HCT116 (cell line): Measurements from ENCODE around the gene USP48. TPM values are rescaled to one million over a fixed set of nuclear protein-coding genes. Genes with fewer than 3 reads are reported as not detected.

Experiments
- ATAC-seq: fragments of 200-7000 bp; cut with Tn5 transposase; 2 replicates; pipeline ENCODE4 v1.9.1; 2020; ENCODE audit warnings: mild to moderate bottlenecking, moderate library complexity
- BruUV-seq: library from RNA; stranded (reverse); fragments of 400-500 nt; replicated peaks from 2 replicates; lab custom pipeline; 2021; lab: Mats Ljungman, UMichigan
- CTCF ChIA-PET: fragments of 300-600 bp; sonication (Branson Sonifier 250); formaldehyde crosslinking; loops from one replicate; lab custom pipeline; 2021; ENCODE audit warnings: antibody characterized with exemption; lab: Charles Lee
- POLR2A ChIA-PET: fragments of 300-600, 350-600 bp; sonication (Branson Sonifier 250); formaldehyde crosslinking; loops from one replicate; lab custom pipeline; 2021; ENCODE audit warnings: antibody characterized with exemption; lab: Charles Lee
- RAD21 ChIA-PET, 2 experiments: fragments of 300-600 bp; sonication (Branson Sonifier 250); formaldehyde crosslinking; loops; one replicate each; lab custom pipeline; 2023; ENCODE audit warnings: low total read pairs in 2 of 2; ENCODE audit not compliant: uncharacterized antibody in 2 of 2, unreplicated experiment in 2 of 2, low non-redundant PET in 1 of 2; lab: Charles Lee
- DNase-seq: peaks from one replicate; pipeline ENCODE4 v3.0.0-alpha.2; 2010; ENCODE audit warnings: low read depth, low spot score
- H2AFZ ChIP-seq: fragments of 200-600 bp; shearing (Covaris generic), sonication (generic); 2 replicates; pipeline ENCODE4 v1.6.1; 2017; ENCODE audit warnings: low read depth, mixed run types, mixed read lengths, antibody characterized with exemption, low read length; ENCODE audit not compliant: poor library complexity, severe bottlenecking
- H3K27ac ChIP-seq: 2 replicates; pipeline ENCODE4 v1.5.1; 2012; ENCODE audit warnings: low read depth, low read length
- H3K27me3 ChIP-seq: fragments of 200-600 bp; sonication (generic); 2 replicates; pipeline ENCODE4 v1.6.1; 2016; ENCODE audit warnings: mixed run types, low read length, mixed read lengths; ENCODE audit not compliant: insufficient read depth
- H3K36me3 ChIP-seq, 2 experiments: fragments of 200-500 bp in 1 of 2; fragments of 200-600 bp in 1 of 2; sonication (Bioruptor generic) in 1 of 2; sonication (generic) in 1 of 2; 2 replicates each; pipeline versions ENCODE4 v1.5.1 to v1.6.1; 2014 to 2016; ENCODE audit warnings: low read length in 2 of 2, inconsistent platforms in 1 of 2, mixed read lengths in 1 of 2, mixed run types in 1 of 2; ENCODE audit not compliant: insufficient read depth in 2 of 2, control insufficient read depth in 1 of 2
- H3K4me1 ChIP-seq, 2 experiments: fragments of 200-600 bp in 1 of 2; sonication (generic) in 1 of 2; 2 replicates each; pipeline versions ENCODE4 v1.5.1 to v1.6.1; 2012 to 2017; ENCODE audit warnings: low read length in 2 of 2, inconsistent platforms in 1 of 2, mild to moderate bottlenecking in 1 of 2, mixed read lengths in 1 of 2, mixed run types in 1 of 2, moderate library complexity in 1 of 2; ENCODE audit not compliant: insufficient read depth in 2 of 2, control insufficient read depth in 1 of 2
- H3K4me2 ChIP-seq: fragments of 200-600 bp; sonication (generic); 2 replicates; pipeline ENCODE4 v1.6.1; 2017; ENCODE audit warnings: mixed run types, low read length, mixed read lengths
- H3K4me3 ChIP-seq, 2 experiments: fragments of 200-600 bp in 1 of 2; sonication (generic) in 1 of 2; replicated peaks in 1 of 2; 2 replicates each; pipeline ENCODE4 v1.5.1; 2011 to 2016; ENCODE audit warnings: low read length in 2 of 2, control low read depth in 1 of 2, low read depth in 1 of 2, mild to moderate bottlenecking in 1 of 2, mixed read lengths in 1 of 2, mixed run types in 1 of 2
- H3K79me2 ChIP-seq: fragments of 200-600 bp; sonication (generic); 2 replicates; pipeline ENCODE4 v1.6.1; 2017; ENCODE audit warnings: mild to moderate bottlenecking, mixed run types, low read length, moderate library complexity, mixed read lengths; ENCODE audit not compliant: insufficient read depth
- H3K9ac ChIP-seq: fragments of 200-600 bp; sonication (generic); 2 replicates; pipeline ENCODE4 v1.6.1; 2016; ENCODE audit warnings: low read length, mixed read lengths
- H3K9me2 ChIP-seq: fragments of 200-600 bp; sonication (generic), shearing (Covaris generic); 2 replicates; pipeline ENCODE4 v1.6.1; 2017; ENCODE audit warnings: mixed run types, mild to moderate bottlenecking, moderate library complexity; ENCODE audit not compliant: insufficient read depth
- H3K9me3 ChIP-seq, 2 experiments: fragments of 200-500 bp in 1 of 2; fragments of 200-600 bp in 1 of 2; sonication (Bioruptor generic) in 1 of 2; sonication (generic) in 1 of 2; 2 replicates each; pipeline ENCODE4 v1.6.1; 2014 to 2017; ENCODE audit warnings: low read length in 2 of 2, mixed read lengths in 2 of 2, inconsistent platforms in 1 of 2, low read depth in 1 of 2, mild to moderate bottlenecking in 1 of 2, mixed run types in 1 of 2, moderate library complexity in 1 of 2; ENCODE audit not compliant: control insufficient read depth in 1 of 2, insufficient read depth in 1 of 2
- H4K20me1 ChIP-seq: fragments of 200-600 bp; sonication (generic), shearing (Covaris generic); 2 replicates; pipeline ENCODE4 v1.6.1; 2017; ENCODE audit warnings: mixed run types, mild to moderate bottlenecking, moderate library complexity; ENCODE audit not compliant: insufficient read depth
- CBX3 ChIP-seq: IDR thresholded peaks from 2 replicates; pipeline ENCODE4 v1.6.1; 2012; ENCODE audit warnings: low read depth
- CEBPB ChIP-seq: IDR thresholded peaks from 2 replicates; pipeline ENCODE4 v1.6.1; 2012; ENCODE audit warnings: low read depth
- ELF1 ChIP-seq: IDR thresholded peaks from 2 replicates; pipeline ENCODE4 v1.6.1; 2012; ENCODE audit warnings: low read depth, borderline replicate concordance
- EZH2 ChIP-seq: fragments of 200-600 bp; sonication (generic); IDR thresholded peaks from 2 replicates; pipeline ENCODE4 v1.6.1; 2017; ENCODE audit warnings: antibody characterized with exemption, mixed run types
- POLR2AphosphoS5 ChIP-seq: IDR thresholded peaks from 2 replicates; pipeline ENCODE4 v1.6.1; 2011; ENCODE audit warnings: mild to moderate bottlenecking, low read depth, low read length, moderate library complexity
- RAD21 ChIP-seq: IDR thresholded peaks from 2 replicates; pipeline ENCODE4 v1.6.1; 2012; ENCODE audit warnings: low read depth, mild to moderate bottlenecking
- SIN3A ChIP-seq: IDR thresholded peaks from 2 replicates; pipeline ENCODE4 v1.6.1; 2012; ENCODE audit warnings: low read depth
- SP1 ChIP-seq: IDR thresholded peaks from 2 replicates; pipeline ENCODE4 v1.6.1; 2012; ENCODE audit warnings: low read depth
- SRF ChIP-seq: IDR thresholded peaks from 2 replicates; pipeline ENCODE4 v1.6.1; 2012; ENCODE audit warnings: low read depth
- TCF7L2 ChIP-seq: IDR thresholded peaks from 2 replicates; pipeline ENCODE4 v1.7.0; 2011; ENCODE audit warnings: borderline replicate concordance, inconsistent platforms; ENCODE audit not compliant: insufficient read depth, insufficient read length; ENCODE audit errors: extremely low read depth
- YY1 ChIP-seq: IDR thresholded peaks from 2 replicates; pipeline ENCODE4 v1.6.1; 2011; ENCODE audit warnings: low read length, low read depth, moderate library complexity, mild to moderate bottlenecking; ENCODE audit not compliant: insufficient replicate concordance; ENCODE audit errors: extremely low read depth
- ZBTB33 ChIP-seq: IDR thresholded peaks from 2 replicates; pipeline ENCODE4 v1.6.1; 2011; ENCODE audit warnings: mild to moderate bottlenecking, low read length, moderate library complexity; ENCODE audit not compliant: insufficient replicate concordance; ENCODE audit errors: extremely low read depth
- ZNF274 ChIP-seq: fragments of 200-500 bp; sonication (Bioruptor generic); IDR thresholded peaks from 2 replicates; pipeline ENCODE4 v1.6.1; 2014; ENCODE audit warnings: mild to moderate bottlenecking, low read depth, low read length, inconsistent platforms
- intact Hi-C: fragments of 100-400 bp; cut with micrococcal nuclease; formaldehyde crosslinking; loops from 2 replicates; pipeline ENCODE4 v1.10.0; 2022
- total RNA-seq: library from RNA; stranded (reverse); gene quantifications from one replicate; pipeline ENCODE4 v1.2.1, GENCODE V29; 2021; ENCODE audit not compliant: unreplicated experiment
- TF ChIP-seq, protein P1 (sequence below): IDR thresholded peaks from 2 replicates; pipeline ENCODE4 v1.6.1; 2012

Gene USP48
- total RNA-seq, 1 experiment from 2014 or later, result 54.8 TPM

- no peak for DNase-seq
Measured at GRCh38 chr1:21704145-21704544, 78.8 kb downstream of the USP48 start.

More at GRCh38 chr1:21704145-21704544, 78.8 kb downstream of the USP48 start:
- ChIA-PET CTCF (no interaction called here), RAD21 (no interaction called here), POLR2A (no interaction called here)
- Histone ChIP-seq H3K27me3 (no peaks in the 10 kb centered on the region), H3K27ac (no peak overlapping the region), H3K9ac (no peak overlapping the region), H3K9me3 (no peaks in the 10 kb centered on the region), H3K36me3 (peaks cover 7 to 11% of the 10 kb centered on the region in 2 experiments; a peak in 3 of 4 replicates), H2AFZ (no peak overlapping the region), H3K4me3 (no peak overlapping the region), H4K20me1 (no peaks in the 10 kb centered on the region), H3K4me1 (no peaks in the 10 kb centered on the region), H3K79me2 (no peaks in the 10 kb centered on the region; the same call in 1 of the 2 replicates), H3K4me2 (no peak overlapping the region), H3K9me2 (no peaks in the 10 kb centered on the region)
- intact Hi-C loops, result no loop called here
- ATAC-seq, result no peak
- TF ChIP-seq SIN3A, result no peak
- no peak for TF ChIP-seq POLR2AphosphoS5
- TF ChIP-seq ZNF274, result no peak
- TF ChIP-seq RAD21, result no peak
- TF ChIP-seq, protein P1, sequence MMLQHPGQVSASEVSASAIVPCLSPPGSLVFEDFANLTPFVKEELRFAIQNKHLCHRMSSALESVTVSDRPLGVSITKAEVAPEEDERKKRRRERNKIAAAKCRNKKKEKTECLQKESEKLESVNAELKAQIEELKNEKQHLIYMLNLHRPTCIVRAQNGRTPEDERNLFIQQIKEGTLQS, result no peak
- no peak for TF ChIP-seq CEBPB
- no peak for TF ChIP-seq YY1
- TF ChIP-seq ZBTB33, result no peak
- TF ChIP-seq CBX3, result no peak
- TF ChIP-seq SP1, result no peak
- no peak for TF ChIP-seq SRF
- TF ChIP-seq ELF1, result no peak
- TF ChIP-seq EZH2, result no peak
- TF ChIP-seq TCF7L2, result no peak
- no TSS peak for BruUV-seq
